NCI-H1417 (cell line): Measurements from ENCODE around the gene CNGA2.

Source experiments
- DNase-seq, 3 experiments: peaks; one replicate each; lab custom pipeline; 2025; lab: John Stamatoyannopoulos, UW

The CNGA2 gene

DNA sequence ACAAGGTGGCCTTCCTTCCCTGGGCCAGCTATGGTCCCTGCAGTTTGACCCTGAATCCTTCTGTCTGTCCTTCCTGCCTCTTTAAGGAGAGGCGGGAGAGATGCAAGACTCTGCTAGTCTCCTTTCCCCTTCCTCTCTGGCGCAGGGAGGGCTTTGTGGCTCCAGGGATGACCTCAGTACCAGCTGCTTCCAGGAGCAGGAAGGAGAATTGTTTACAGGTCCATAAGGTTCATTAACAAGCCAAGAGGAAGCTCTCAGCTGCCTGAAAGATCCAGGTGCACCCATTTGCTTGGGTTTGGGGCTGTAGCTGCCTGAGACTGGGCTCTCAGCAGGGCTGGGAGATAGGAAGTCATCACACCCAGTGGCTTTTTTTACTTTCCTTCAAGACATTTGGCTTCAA is 22.8 kb upstream of the CNGA2 start:
- DNase-seq = peak in 1 of 3 experiments; percentile 32

DNA sequence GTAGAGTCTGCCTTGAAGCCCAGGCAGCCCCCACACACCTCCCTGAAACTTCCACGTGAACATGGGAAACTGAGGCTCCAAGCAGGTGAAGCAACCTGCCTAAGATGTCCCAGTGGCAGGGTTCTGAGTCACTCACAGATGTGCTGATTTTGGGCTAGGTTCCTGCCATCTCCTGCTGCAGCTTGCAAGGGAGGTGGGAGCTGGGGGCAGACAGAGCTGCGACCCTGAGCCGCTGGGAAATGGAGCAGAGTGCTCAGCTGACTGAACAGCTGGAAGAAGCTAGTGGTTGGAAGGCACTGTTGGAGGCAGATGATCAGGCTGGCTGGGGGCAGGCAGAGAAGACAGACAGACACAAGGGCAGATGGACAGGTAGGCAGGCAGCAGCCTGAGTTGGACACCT is 22.3 kb upstream of the CNGA2 start:
- DNase-seq = no peak

DNA sequence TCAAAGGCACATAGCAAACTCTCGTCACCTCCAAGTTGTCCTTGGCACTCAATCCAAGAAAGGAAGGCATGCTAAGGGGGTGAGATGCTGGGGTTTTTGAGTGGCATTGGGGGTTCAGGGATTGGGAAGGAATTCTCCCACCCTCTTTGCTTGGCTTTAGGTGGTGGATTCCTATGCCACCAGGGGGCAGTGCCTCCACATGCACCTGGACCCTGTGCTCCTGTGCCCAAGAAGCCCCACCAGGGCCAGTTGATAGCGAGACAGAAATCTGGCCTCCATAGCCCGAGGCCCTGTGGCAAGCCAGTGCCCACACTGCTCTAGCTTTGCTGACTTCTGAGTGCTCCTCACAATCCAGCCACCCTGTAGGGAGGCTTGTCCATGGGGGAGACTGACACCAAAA is 20.7 kb upstream of the CNGA2 start:
- peak in 2 of 3 experiments; percentile 14 to 38 for DNase-seq

DNA sequence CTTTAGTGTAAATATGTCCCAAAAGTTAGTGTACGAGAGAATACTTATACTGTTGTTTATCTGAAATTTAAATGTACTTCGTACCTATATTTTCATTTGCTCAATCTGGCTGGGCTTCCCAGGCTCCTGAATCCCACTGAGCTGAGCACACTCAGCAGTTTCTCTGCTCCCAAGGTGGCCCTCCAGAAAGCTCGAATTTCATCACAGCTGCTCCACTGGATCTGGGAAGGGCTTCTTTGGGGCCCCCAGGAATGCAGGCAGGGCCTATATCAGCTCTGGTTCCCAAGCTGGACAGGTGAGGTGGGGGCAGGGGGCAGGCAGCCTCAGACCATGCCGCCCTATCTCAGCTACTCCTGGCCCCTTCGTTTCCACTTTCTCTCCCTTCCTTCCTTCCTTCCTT is 20.2 kb upstream of the CNGA2 start:
- no peak for DNase-seq

DNA sequence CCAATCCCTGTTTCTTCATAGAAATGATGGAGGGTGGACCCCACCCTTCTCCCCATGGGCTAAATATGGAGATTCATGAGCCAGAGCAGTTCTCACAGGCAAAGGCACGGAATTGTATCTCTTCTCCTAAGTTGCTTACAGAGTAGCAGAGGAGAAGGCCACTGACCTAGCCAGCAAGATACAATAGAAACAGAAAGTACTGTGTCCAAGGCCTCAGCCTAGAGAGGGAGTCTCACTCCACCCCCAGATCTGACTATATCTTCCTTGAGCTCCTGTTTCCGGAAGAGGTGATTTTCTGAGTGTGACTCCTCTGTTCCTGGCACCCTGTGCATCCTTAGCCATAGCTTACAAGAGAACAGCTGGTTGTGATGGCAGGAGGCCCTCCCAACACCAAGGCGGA is 18.8 kb upstream of the CNGA2 start, which contains the start of gene FATE1:
FATE1 (plus strand) TSS at position 284 of the 400 bp plus-strand sequence; CDS start at position 369, 85 bp downstream.
- no peak for DNase-seq

DNA sequence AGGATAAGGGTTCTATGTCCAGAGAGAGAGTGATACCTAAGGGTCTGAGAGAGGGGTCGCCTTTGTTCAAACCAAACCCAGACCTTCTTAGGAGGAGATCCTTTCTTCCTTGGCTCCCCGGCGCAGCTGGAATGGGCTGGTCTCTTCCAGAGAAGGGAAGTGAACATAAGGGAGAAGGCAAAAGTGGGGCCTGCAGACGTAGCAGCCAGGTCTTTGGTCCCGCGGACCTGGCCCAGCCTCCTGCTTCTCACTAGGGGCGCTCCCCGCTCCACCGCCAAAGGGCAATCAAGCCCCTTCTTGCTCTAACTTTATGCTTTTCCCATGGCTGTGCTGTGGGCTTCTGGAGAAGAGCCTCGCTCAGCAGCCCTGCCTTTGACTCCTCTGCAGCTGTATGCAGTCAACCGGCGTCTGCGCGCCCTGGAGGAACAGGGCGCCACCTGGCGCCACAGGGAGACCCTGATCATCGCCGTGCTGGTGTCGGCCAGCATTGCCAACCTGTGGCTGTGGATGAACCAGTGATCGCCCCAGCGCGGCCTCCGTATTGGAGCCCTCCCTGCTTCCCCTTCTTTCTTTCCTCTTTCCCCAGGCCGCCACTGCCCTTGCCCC is 12.2 kb upstream of the CNGA2 start:
- DNase-seq = peak in 1 of 3 experiments; percentile 55

DNA sequence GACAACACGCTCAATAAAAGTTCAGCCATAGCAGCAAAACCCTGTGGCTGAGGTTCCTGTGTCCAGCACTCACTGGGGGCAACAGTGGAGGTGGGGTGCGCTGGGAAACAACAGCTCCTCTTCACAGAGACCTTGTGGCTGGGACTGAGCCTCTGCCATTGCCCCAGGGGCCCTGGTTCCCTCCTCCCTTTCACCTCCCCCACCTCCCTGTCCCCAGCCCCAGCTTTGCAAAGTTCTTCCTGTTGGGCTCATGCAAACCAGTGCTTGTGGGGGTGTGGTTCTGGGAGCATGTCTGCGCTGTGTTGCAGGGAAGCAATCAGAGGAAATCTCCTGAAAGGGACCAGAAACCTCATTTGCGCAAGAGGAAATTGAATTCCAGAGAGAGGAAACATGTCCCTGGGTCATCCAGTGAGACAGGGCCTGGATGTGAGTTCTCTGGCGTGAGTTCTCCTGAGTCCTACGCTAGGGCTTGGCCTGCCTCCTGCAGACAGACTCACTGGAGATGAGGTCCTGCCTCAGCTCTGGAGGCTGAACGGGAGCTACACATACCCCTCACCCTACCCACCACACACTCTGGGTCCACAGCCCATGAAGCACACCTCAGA is 11.3 kb upstream of the CNGA2 start:
- DNase-seq = no peak

DNA sequence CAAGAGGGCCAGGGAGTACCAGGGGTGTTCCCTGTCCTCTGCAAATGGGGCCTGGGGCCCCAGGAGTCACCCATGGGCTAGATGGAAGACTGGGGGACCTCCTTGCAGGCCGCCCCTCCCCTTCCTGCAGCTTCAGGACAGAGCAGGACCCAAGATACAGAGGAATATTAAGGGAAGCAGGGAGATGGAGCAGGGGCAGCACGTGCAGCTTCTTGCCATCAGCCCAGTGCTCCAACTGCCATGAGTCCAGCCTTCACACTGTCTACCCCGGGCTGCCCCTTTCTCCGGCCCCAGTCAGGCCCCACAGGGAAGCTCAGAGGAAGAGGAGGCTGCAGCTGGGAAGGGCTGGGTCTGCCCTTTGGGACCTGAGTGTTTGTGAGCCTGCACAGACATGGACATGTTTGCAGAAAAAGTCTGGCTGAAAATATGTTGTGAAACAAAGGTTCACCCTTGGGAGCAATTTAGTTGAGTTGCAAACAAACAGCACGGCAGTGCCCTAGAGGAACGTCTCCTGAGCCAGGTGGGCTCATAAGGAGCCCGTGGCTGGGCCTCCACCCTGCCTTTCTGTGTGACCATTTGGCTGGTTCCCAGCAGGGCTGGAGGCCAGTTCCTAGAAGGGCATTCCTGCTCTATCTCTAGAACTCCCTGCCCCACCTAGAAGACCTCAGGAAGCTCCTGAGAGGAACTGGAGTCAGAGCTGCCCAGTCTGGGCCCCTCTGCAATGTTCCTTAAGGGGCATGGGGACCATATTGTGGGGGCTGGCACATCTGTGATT is 9.8 kb upstream of the CNGA2 start:
- no peak for DNase-seq

DNA sequence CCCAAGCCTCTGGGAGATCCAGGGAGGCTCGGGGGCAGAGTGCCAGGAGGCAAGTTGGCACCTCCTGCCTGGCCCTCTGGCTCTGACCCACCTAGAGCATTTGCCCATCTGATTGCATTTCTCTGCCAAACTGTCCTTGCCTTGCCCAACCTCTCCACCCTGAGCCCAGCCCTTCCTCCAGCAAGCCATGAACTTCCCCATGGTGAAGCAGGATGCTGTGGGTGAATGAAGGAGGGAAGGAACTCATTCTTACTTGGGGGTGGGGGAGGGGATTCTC is 9.3 kb upstream of the CNGA2 start:
- DNase-seq = no peak

DNA sequence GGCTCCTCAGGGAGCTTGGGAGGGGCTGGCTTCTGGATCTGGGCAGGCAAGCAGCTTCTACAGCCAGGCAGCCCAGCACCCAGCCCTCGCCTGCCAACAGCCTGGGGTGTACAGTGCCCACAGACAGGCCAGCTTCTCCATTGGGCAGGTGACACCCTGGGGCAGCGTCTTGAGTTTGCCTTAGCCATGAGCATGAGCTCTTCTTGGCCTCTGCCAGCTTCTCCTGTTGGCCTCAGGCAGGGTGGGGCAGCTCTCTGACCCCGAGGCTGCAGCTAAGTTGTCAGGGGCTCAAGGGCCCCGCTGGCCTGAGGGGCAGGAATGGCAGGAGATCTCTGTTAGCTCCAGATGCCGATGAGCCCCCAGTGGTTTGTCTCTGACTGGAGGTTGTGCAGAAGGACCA is 7.8 kb upstream of the CNGA2 start:
- no peak for DNase-seq

DNA sequence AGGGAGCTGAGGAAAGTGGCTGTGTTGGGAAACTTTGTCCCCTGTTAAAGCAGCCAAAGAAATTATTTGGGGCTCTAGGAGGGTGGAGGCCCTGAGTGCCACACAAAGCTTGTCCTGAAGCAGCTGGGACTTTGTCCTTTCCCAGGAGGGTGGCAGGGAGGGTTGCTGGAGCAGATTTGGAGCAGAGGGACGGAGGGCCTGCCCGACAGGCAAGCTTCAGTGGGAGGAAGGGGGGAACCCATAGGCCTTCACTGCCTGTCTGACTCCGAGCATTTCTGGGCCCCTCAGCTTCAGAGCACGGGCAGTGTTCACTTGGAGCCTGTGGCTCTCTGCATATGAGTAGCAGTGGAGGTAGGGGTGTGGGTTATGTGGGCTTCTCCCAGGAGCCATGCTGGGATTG is 7.2 kb upstream of the CNGA2 start:
- no peak for DNase-seq

DNA sequence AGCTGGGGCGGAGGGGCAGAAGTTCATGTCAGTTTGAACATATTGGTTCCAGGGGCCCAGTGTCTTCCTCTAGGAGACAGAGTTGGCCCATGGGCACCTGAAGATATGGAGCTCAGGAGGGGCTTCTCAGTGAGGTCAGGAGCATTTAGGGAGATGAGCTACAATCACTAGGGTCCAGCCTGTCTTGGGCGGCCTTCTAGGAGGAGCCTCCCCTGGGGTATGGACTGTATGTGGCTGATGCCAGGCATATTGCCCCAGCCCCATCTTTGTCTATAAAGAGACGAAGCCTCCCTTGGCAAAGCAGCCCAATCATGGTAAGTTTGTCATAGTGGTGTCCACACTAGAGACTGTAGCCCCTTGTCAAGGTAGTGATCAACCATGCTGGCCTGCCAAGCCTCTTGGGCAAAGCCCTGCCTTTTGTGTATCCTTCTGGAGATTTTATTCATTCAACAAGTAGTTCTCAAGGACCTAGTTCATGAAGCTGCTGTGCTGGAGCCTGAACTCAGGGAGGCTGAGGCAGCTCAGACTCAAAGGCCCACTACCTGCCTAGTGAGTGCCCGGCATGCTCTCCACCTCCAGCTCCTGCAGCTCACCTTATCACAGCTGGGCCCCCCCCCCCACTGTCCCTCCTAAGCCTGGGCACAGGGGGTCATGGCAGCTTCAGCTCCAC is 5.4 kb upstream of the CNGA2 start:
- DNase-seq = no peak

DNA sequence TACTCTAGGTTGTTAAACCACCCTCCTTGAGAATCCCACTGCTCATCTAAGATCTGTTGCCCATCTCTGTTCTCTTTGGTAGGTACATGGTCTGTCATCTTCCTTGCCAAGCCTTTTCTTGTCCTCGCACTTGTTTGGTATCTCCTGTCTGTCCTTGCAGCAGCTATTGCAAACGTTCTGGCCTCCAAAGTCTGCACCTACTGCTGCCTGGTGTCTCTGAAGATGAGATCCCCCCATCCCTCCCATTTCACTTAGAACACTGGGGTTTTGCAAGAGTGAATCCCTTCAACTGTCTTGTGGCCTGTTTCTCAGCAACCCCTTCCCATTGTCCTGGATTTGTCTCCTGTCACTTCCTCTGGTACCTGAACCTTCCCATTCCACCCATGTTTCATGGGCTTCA is 673 bp downstream of the CNGA2 start:
- no peak for DNase-seq

DNA sequence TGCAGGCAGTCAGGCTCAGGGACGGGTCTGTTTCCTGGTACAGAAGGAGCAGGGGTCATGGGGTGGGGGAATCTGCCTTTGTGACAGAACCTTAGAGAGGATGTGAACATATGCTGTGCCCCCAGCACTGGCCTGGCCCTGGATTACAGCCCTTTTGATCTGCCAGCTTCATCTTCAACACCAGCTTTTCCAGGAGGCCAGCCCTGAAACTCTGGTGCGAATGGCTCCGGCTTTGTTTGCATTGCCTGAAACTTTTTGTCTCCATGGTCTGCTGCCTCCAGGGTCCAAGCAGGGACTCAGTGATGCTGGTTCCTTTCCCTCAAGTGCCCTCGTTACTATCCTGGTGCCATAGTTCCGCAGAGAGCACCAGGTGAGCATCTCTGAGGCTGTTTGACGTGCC is 2.1 kb downstream of the CNGA2 start:
- peak in 1 of 3 experiments; percentile 42 for DNase-seq

DNA sequence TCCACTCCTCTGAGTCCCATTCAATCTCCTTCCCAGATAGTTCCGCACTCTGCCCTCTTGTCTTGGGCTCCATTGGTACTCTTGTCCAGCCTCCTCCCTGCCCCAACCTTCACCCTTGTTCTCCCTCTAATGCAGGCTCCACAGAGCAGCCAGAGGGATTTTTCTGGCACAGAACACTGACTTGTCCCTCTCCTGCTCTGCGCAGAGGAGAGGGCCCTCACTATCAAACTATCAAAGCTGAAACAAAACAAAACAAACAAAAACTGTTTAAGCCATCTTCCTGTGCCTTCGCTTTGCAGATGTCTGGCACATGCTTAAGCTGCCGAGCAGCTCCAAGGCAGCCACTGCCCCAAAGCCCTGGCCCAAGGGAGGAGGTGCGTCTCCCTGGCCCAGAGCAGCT is 2.9 kb downstream of the CNGA2 start:
- DNase-seq = no peak

DNA sequence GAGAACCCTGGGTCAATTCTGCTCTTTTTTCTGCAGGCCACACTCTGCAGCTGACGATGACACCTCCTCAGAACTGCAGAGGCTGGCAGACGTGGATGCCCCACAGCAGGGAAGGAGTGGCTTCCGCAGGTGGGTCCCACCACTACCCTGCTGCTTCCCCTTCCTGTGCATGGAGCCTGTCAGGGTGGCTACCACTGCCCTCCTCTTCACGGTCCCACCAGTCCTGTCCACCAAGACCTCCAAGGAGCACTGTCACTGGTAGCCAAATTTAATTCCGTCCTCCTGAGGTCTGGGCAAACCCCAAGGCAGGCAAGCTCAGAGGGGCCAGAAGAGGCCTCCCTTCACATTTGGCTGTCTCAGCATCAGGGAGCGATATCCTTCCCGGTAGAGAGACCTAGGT is 4.2 kb downstream of the CNGA2 start:
- no peak for DNase-seq

DNA sequence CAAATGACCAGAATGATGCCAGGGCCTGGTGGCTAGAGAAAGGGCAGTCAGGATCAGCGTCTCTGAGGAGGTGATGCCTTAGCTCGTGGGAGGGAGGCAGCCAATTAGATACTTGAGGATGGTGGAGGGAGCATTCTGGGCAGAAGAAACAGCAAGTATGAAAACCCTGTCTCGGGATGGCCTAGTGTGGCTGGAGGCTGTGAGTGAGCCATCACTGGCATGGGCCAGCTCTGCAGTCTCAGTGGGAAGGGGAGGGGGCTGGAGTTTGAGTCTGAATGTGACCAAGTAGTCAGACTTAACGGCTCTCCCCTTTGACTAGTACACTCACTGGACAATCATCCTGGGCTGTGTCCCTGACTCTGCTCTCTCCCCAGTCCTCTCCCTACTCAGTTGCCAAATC is 7.1 kb downstream of the CNGA2 start:
- no peak for DNase-seq

DNA sequence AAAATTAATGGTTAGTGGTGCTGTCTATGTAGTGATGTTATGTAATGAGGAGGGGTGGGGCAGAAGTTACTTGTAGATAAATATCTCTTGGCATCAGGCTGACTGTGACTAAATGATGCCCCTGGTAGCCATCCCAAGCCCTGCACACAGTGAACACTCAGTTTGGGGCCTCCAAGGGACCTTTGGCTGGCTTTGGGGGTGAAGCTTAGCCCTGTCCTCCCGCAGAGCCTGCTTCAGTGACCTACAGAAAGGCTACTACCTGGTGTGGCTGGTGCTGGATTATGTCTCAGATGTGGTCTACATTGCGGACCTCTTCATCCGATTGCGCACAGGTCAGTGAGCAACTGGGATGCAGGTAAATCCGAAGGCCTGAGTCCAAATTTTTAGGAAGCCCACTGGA is 7.8 kb downstream of the CNGA2 start:
- DNase-seq = no peak

DNA sequence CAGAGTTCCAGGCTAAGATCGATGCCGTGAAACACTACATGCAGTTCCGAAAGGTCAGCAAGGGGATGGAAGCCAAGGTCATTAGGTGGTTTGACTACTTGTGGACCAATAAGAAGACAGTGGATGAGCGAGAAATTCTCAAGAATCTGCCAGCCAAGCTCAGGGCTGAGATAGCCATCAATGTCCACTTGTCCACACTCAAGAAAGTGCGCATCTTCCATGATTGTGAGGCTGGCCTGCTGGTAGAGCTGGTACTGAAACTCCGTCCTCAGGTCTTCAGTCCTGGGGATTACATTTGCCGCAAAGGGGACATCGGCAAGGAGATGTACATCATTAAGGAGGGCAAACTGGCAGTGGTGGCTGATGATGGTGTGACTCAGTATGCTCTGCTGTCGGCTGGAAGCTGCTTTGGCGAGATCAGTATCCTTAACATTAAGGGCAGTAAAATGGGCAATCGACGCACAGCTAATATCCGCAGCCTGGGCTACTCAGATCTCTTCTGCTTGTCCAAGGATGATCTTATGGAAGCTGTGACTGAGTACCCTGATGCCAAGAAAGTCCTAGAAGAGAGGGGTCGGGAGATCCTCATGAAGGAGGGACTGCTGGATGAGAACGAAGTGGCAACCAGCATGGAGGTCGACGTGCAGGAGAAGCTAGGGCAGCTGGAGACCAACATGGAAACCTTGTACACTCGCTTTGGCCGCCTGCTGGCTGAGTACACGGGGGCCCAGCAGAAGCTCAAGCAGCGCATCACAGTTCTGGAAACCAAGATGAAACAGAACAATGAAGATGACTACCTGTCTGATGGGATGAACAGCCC is 9.3 kb downstream of the CNGA2 start:
- no peak for DNase-seq

DNA sequence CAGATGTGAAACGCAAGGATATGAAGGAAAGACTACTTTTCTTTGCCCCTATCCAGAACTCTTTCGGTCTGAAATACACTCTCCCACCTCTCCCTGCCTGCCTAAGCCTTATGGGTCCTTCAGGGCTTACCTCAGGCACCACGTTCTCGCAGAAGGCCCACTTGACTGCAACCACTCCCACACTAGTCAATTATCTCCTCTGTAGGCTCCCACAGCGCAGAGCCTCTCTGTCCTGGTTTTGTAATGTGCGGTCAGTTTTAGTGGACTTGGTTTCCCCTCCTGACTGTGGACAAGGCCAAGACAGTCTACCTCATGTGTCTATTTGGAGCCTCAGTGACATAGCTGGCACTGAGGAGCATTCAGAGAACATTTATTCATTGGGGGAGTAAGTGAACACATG is 11.1 kb downstream of the CNGA2 start:
- DNase-seq = no peak

DNA sequence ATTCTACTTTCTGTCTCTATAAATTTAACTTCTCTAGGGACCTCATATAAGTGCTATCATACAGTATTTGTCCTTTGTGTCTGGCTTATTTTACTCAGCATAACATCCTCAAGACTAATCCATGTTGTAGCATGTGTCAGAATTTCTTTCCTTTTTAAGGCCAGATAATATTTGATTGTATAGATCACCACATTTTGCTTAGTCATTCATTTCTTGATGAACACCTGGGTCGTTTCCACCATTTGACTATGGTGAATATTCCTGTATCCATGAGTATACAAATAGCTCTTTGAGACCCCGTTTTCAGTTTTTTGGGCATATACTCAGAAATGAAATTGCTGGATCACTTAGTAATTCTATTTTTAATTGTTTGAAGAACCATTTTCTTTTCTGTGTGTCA is 12.0 kb downstream of the CNGA2 start:
- DNase-seq = no peak

DNA sequence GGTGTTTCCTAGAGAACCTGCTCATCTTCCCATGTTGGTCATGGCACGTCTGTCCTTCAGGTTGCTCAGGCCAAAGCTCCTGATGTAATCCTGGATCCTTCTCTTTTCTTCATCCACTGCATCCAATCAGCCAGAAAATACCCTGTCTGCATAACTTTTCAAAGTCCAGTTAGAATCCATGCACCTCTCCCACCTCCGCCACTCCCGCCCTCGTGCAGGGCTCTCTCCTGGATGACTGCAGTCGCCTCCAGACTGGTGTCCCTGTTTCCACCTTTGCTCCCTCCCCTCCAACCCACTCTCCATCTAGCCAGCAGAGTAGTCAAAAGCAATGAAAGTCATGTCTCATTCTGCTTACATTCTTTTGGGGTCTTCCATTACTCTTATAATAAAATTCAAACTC is 16.0 kb downstream of the CNGA2 start:
- no peak for DNase-seq
